ENCODE results near the gene PCSK7.

Gene PCSK7

DNA sequence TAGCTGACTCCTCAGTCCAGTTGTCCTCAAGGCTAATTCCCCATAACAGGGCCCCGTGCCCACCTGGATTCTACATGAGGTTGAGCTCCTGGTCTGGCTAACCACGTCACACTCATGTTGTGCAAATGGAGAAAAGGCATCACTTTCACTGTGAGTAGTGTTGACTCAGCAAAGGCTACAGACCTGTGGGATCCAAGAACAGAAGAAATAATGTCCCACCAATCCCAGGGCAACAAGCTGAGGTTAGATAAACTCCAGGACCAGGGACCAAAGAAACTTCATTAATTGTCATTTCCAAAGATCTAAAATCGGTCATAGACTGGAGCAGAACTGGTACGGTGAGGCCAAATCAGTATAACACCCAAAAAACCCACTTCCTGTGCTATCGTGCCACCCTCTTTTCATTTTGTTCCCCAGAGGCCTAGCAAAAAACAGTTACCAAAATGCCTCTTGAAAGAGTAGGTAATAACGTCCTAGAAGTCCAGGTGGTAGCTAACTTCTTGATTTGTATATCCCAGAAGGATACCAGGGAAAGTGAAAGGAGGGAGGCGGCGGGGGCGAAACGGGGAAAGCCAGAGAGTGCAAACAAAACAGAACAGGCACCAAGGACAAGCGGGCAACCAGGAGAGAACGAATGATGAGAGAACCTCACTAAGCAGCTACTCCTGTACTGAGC lies 1.4 kb downstream of the PCSK7 start:
- FAIRE-seq, result no peak

- FAIRE-seq, result no peak
Measured at GRCh38 chr11:117229931-117230285, 2.0 kb downstream of the PCSK7 start.

GRCh38 chr11:117229411-117229810 lies 2.5 kb downstream of the PCSK7 start:
- no peak for FAIRE-seq

DNA sequence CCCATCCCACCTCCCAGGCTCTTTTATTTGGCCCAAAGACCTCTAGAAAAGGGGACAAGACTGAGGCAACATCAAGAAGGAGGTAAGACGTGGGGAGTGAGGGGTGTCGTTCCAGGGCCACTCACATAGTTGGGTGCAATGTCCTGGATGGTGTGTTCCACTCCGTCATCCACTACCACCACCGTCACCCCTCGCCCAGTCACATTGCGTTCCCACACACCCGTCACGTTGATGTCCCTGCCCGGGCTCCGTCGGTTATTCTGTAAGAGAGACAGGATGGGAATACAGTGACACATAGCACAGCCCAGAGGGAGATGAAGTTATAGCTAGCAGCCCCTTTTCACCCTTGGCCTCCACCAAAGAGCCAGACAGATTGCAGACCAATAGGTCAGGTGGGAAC lies 3.8 kb downstream of the PCSK7 start:
- FAIRE-seq, result no peak

GRCh38 chr11:117226388-117227385 lies 5.2 kb downstream of the PCSK7 start:
- FAIRE-seq, result peak; percentile 83

DNA sequence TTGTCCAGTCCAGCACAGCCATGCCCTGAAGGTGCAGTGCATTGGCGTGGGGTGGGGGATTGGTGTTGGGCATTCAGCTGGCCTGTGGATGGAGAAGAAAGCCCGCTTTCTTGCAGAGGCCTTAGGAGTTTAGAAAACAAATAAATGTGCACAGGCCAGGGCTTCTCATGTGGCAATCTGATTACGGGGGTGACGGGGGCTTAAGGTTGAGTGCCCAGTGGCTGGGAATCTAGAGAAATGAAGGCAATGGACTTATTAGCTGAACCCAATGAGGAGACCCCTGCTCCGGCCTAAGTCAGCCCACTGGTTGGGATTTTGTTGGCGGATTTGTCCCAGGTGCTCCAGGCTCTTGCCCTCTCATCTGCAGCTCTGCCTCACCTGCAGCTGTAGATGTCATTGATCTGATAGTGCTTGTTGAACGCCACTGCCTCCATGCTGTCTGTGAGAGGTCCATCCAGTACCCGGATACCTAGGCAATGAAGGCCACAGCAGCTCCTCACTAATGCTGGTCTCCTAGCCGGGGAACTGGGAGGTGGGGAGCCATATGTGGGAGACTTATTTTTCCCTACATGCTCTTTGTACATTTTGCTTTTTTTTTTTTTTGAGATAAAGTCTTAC lies 6.2 kb downstream of the PCSK7 start:
- FAIRE-seq, result no peak

DNA sequence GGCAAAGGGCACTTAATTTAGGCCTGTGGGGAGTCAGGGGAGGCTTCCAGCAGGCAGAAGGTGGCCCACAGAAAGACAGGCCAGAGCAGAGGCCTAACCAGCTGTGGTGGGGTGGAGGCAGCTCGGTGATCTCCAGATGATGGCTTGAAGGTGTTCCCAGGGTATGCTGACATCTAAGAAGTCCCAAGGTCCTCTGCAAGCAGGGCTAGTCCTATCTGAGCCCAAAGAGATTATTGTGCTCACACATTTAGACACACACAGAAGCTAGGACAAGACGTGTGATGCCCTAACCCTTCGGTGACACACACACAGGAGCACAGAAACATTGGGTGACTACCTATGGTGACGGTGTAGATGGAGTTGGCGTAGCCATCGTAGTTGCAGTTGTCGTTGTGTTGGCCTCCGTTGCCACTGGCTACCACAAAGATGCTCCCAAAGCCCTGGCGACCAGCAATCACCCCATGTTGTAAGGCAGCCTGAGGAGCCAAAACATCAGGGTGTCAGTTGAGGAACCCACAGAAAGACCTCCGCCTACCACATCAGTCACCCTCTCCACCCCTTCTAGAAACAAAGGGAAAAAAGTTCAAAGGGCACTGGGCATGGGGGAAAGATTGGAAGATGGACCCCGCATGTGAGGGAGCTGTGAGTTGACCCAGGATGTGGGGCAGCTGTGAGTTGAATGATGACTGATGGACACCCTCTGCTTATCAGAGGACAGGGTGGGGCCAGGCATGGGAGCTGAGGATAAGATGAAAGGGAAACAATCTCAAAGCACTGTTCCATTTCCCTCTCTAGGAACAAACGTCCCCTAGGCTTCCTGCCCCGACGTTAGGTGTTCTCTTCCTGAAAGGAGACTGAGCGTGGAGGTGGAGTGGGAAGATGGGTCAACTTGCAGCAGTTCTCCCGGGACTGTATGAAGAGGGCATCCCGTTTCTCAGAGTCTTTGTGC lies 7.9 kb downstream of the PCSK7 start:
- FAIRE-seq, result no peak

- no peak for FAIRE-seq
Measured at GRCh38 chr11:117222991-117223740, 8.7 kb downstream of the PCSK7 start.

- no peak for FAIRE-seq
Measured at GRCh38 chr11:117221775-117222517, 9.9 kb downstream of the PCSK7 start.

DNA sequence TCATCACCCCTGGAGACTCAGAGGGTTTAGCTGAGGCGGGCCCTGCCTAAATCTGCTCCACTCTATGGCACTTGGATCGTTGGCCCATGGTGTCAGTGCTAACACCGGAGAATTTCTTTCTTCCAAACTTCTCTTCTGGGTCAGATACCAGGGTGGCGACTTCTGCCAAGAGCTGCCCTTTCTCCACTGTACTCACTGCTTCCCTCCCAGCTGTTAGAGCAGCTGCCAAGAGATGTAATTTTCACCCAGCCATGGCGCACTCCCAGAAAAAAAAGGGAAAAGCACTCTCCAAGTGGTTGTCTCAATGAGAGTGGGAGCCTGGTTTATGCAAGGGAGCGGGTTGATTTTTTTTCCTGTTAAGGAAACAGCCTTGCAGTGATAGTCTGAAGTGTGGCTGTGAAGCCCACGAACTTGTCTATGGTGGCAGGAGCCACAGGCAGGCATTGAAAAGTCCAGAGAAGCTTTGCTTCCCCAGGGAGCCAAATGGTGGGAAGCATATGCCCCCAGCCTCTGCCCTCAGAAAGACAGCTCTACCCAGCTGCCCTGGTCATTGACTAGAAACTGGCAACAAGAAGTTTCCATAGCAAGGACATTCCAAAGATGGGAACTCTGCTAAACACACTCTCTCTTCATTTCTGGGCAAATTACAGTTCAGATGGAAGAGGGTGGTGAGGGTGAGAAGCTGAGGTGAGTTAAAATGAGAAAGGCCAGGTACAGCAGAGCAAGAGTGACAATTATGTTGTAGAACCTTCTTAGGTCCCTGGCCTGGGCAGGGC lies 10.7 kb downstream of the PCSK7 start:
- FAIRE-seq, result no peak

DNA sequence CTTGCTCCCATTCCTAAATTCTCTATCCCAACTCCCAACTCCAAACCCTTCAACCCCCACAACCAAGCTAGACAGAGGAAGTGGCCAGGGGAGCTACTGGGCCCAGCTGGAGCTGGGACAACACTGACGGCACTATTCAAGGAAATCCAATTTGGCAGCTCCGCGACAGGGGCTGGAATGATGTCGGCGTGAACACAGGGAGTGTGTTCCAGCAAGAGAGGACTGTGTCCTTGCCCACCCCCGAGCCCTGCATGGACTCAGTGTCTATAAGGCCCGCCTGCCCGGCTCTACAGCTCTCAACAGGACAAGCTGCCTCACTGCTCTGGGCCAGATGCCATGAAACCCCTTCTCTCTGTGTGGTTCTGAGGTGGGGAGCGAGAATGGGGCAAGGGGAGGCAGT lies 11.3 kb downstream of the PCSK7 start:
- no peak for FAIRE-seq

DNA sequence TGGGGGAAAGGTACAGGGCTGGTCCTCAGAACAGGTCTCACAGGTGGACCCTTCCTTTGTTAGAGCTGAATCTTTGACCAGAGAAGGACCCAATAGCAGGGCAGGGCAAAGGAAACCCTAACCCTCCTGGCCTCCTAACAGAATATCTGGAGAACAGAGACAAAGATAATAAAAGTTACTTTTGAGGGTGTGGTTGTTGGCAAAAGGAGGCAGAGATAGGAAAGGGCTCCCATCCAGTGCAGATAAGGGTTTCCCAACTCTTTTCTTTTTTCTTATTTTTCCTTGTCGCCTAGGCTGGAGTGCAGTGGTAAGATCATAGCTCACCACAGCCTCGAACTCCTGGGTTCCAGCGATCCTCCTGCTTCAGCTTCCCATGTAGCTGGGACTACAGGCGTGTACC lies 11.9 kb downstream of the PCSK7 start:
- FAIRE-seq, result no peak

DNA sequence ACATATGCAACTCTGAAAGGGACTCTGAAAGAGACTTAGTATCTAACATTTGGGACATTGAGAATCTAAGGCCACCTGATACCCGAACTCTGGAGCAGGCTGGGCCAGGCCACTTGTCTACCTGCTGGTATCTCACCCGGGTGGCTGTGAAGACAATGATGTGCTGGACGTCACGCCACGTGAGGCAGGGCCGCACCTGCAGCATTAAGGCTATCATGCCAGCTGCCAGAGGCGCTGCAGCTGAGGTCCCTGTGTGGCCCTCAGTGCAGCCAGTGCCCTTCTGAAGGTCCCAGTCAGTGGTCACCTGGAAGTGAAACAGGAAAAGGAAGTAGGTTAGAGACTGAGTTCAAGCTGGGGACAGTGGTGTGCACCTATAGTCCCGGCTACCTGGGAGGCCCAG lies 12.4 kb downstream of the PCSK7 start:
- FAIRE-seq, result no peak

DNA sequence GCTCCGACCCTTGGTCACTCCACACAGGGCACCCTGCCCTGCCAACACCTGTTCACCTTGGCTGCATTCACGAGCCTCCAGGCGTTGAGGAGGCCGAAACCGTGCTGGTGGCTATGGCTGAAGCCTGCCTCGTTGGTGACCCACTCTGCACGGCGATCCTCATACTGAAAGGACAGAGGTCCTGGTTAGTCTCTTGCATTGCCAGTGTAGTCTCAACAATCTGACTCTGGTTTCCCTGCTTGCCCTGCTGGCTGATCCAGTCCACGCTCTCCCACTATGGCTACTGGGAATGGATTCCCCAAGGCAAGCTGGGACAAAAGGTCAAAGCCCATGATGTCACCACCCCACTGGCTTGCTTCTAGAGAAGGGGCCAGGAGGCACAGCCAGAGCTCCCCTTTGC lies 12.9 kb downstream of the PCSK7 start:
- FAIRE-seq, result no peak

DNA sequence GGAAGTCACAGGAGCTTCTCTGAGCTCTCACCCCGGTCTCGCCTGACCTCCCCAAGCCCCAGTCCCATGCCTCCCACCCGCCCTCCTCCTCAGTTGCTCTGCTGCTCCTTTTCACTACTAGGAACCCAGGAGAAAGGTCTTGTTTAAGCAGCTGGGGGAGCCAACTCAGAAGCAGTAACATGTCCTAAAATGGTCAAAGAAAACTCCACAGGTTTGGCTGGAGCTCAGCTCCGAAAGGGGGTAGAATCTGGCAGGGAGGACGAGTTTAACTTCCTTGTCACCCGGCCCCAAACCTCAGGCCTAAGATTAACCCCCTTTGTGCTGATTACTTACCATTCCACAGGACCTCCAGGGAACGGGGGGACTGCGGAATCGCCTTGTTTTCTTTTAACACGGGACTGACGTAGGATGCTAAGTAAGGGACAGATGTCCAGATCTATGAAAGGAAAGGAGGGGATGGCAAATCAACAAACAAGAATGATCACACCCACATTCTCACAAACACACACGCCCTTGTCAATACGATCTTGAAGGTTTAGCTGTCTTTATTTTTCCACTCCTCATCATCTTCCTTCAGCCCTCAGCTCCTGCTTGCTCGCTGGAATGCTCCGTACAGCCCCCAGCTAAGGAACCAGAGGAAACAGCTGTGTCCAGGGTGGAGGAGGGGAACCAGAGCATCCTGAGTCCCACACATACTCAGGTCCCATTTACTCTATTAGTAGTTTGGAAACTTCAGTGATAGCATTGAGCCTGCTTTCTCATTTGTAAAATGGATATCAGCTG lies 13.5 kb downstream of the PCSK7 start:
- FAIRE-seq, result no peak

DNA sequence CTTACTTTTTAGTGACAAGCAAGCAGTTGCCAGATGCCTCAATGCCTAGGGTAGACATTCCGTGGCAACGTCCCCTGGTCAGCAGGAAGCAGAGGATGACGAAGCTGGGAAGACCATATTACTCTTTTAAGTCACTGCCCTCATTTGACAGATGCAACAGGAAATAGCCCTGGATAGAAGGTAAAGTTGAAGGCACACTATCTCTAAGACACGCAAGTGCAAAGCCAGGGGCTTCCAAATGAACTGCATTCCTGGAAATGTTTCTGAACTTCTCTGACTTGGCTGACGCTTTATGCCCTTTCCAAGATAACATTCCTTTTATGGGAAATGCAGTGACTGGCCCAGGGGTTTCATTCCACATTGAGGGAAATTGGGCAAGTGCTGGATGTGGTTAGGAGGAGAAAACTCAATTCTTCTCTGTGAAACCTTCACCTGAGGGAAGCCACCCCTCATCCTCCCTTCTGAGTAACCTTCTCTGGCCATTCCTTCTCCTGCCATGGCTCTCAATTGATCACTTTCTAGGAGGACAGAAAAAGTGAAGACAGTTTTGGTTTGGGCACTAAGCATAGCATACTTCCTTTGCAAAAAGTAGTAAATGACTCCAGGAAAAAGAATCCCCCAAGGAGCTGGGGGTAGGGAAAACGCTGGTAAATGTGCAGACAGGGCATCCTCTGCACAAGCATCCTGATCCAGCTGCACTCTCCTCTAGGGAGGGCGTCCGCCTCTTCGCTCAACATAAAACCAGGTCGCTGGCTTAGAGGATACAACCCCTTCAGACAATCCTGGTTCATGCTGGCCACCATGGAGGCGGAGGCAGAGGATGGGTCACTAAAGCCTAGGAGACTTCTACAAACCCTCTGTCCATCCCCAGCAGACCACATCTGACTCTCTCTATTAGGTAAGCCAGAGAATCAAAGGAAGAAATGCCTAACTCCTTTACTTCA lies 14.5 kb downstream of the PCSK7 start:
- FAIRE-seq, result no peak

DNA sequence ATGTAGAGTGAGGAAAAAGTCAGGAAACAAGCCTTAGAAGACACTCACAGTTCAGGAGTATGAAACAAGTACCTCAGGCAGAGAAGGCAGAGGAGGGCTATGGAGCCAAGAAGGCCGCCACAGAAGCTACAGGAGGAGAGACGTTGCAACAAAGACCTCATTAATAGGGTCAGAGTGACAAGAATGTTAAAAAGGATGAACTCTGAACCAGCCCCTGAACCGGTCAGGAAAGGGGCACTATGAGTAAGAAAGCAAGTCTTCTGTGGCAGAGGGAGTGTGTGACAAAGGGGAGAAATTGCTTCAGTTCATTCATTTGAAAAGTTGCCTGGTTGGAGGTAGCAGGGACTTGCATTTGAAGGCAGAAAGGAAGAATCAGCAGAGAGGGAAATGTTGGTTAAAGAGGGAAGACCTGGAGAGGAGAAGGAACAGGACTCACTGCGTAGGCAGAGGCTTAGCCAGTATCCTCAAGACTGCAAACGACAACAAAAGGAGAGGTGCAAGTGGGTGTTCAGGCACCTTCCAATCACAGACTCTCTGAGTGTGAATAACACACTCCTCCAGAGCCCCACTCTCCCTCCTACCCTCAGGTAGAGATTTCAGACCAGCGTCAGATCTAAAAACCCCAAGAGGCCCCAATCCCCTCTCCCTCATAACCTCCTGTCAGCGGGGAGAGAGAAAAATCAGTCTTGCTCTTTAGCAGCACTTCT lies 17.3 kb downstream of the PCSK7 start:
- no peak for FAIRE-seq
